Body of pancreas (tissue), 4 donors: ENCODE data around the gene DOCK9.

Experiments used
- CTCF ChIP-seq, 7 experiments: fragments of 450-650 bp in 4 of 7; fragments of 200-600 bp in 3 of 7; sonication (generic) in 3 of 7; IDR thresholded peaks; one replicate each; pipeline ENCODE4 v1.5.1; 2016 to 2019; ENCODE audit warnings: antibody characterized with exemption in 7 of 7
- POLR2A ChIP-seq, 3 donors: fragments of 450-650 bp; IDR thresholded peaks; one replicate each; pipeline ENCODE4 v1.6.1; 2016; ENCODE audit warnings: antibody characterized with exemption in 3 of 3, mild to moderate bottlenecking in 2 of 3

- TF ChIP-seq CTCF (IDR thresholded peaks at IDR 0.05) (no peak), POLR2A (IDR thresholded peaks at IDR 0.05) (no peak)
These were observed 85.8 kb downstream of the DOCK9 start for GRCh38 chr13:98892077-98892476.
